Left renal cortex interstitium (tissue), 4 donors: Measurements from ENCODE around the gene NACAD. TPM values are rescaled to one million over a fixed set of nuclear protein-coding genes. Genes with fewer than 3 reads are reported as not detected.

Experiments
- DNase-seq, 4 donors: peaks; one replicate each; pipeline ENCODE4 v3.0.0-alpha.2; 2013; ENCODE audit warnings: low read depth in 4 of 4, low spot score in 2 of 4, missing footprints in 1 of 4
- polyA plus RNA-seq, 4 donors: library from polyadenylated mRNA; unstranded; fragments of 120-200 nt; gene quantifications; one replicate each; pipeline ENCODE4 v1.2.1, GENCODE V29; 2013; ENCODE audit not compliant: insufficient read length in 4 of 4

The NACAD gene
- polyA plus RNA-seq, 4 donors, result 9.6 to 12.3 (median 9.7) TPM

DNA sequence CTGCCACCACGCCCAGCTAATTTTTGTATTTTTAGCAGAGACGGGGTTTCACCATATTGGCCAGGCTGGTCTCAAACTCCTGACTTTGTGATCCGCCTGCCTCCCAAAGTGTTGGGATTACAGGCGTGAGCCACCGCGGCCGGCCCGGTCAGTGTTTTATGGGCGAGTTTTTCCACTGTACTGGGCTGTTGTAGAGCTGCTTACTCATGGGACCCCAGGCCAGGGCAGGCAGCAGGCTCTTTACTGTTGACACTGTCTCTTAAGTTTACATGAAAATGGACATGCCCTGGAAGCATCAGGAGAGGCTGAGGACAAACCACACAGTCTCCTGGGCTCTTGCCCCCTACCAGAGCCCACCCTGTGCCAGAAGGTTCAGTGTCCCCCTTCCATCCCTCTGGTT is 11.2 kb downstream of the NACAD start:
- DNase-seq, result no peak

DNA sequence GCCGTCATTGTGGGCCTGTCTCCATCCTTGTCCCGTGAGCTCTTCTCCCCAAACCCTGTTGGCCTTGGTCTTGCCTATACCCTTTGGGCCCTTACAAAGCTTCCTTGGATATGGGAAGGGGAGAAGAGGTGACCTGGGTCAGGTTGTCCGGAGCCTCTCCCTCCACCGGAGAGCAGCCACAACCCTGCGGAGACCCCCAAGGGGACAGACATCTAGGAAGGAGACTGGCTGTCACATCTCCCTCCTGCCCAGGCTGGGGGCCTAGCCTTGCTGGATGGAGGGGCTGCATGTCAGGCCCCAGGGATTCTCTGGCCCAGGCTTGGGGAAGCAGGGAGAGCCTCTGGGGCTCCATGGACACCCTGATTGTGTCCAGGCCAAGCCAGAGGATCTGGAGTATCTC is 11.8 kb downstream of the NACAD start:
- DNase-seq, result no peak

DNA sequence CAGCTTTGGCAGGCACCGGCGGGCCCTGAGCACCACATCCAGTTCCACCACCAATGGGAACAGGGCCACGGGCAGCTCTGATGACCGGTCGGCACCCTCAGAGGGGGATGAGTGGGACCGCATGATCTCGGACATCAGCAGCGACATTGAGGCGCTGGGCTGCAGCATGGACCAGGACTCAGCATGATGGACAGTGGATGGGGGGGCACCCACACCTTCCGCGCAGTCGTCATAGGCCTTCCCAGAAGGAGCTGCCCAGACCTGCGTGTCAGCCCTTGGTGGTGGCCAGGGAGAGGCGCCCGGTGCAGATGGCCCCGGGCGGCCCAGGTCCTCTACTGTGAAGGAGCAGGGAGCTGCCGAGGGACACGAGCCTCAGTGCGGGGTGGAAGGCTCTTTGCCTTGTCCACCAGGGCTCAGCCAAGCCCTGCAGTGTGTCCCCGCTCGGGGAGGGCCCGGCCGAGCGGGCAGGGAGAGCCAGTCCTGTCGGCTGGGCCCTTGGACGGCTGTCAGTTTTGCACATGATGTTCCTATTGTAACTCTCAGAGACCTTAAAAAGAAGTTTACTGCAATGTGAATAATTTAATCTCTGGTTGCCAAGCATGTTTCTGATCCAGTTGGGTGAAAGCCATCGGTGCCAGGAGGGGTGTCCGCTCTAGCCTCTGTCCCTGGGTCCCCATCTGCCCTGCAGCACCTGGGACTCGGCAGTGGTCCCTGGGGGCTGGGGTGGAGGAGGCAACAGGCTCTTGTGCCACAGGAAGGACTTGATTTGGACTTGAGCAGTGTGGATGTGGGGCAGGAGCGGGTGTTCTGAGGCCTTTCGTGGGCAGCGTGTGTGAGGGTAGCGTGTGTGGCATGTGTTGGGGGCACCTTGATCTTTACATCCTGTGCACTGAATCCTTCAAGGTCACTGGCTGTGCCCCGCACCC is 12.6 kb downstream of the NACAD start:
- DNase-seq, result no peak

DNA sequence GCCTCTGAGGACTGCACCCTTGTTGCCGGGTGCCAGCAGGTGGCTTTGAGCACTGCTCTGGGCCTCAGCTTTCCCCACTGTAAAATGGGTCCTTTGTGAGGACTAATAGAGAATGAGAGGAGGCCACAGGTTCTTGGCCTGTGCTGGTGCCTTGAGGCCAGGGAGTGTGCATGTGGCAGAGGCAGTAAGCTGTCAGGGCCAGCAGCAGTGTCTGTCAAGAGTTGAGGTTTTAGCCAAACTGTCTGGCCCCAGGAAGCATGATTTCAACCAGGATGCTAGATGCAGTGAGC is 13.5 kb downstream of the NACAD start:
- DNase-seq, result no peak

DNA sequence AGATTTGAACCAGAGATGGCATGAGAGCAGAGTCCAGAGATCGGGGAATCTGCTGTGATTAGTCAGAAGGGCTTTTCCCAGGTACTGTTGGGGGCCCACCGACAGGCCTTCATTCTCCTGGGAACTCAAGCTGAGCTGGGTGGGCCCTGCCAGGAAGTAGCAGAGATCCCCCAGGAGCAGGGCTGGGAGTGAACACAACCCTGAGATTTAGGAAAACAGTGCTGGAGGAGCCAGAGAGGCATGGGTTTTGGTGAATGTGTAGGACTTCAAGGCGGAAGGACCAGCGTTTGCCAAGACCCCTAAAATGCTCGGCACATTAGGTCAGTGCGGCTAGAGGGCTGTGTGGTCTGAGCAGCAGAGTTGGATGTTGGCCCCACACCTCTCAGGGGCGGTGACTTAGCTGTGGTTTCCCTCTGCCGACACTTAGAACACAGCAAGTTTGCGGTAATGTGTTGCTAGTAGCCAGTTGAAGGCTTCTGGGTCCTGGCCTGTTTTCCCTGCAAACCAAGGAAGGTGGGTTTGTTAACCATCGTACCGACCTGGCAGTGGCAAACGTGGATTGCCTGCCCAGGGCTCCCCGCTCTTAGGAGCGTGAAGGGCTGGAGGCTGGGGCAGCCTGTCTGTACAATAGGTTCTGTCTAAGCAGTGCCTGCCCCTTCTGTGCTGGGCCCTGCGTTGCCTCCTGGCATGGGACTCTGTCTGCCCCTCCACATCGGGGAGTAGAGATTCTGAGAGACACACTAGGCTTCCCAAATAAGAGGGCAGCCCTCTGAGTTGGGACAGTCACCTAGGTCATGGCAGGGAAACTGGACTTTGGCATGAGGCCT is 14.0 kb downstream of the NACAD start:
- DNase-seq, result no peak

DNA sequence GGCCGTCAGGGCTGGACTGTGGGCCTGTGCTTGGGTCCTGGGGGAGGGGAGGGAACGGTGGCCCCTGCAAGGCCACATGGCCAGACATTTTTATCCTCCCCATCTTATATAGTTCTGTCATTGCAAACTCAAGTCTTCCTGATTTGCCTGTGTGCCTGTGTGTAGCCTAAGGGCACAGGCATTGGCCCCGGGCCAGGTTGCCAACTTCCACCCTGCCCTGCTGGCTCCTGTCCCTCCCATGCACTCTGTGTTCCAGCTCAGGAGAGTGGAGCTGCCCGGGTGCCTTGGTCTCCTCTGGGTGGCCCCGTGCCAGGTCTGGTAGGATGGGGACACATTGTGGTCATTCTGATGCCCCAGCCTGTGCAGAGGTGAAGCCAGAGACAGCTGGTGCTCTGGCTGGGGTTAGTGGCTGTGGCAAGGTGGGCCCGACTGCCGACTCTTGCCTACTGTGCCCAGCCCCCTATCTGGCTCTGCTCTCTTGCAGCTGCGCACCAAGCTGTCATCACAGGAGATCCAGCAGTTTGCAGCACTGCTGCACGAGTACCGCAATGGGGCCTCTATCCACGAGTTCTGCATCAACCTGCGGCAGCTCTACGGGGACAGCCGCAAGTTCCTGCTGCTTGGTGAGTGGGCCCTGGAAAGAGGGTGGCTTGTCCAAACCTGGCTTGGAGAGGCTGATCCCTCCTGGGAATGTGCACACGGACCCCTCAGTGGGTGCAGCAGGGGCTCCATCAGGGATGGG is 14.8 kb downstream of the NACAD start:
- no peak for DNase-seq

DNA sequence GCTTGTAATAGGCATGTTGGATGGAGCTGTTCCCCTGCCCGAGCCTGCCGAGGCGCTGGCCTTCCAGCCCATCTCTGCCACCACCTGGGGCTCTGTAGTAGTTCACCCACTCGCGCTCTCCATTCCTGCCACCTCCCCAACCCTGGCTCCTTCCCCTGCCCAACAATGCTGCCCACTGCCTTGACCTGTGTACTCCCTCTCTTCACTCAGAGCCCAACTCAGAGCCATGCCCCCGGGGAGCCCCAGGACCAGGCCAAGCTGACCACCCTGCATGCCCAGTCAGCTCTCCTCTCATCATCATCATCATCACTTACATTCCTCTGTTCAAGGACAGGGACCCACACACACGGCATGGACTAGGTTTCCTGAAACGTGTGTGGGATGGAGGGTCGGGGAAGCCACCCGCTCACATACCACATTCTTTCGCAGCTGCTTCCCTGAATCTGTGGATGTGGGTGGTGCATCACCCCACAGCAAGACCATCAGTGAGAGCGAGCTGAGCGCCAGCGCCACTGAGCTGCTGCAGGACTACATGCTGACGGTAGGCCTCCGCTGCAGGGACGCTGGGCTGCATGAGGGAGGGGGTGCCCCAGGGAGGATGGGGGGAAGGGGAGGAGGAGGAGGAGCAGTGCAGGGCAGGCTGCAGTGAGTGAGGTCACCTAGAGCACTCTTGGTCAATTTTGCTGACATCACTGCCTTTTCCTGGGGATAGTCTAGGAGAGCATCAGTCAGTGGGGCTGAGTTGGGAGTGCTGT is 15.6 kb downstream of the NACAD start:
- DNase-seq, result no peak

DNA sequence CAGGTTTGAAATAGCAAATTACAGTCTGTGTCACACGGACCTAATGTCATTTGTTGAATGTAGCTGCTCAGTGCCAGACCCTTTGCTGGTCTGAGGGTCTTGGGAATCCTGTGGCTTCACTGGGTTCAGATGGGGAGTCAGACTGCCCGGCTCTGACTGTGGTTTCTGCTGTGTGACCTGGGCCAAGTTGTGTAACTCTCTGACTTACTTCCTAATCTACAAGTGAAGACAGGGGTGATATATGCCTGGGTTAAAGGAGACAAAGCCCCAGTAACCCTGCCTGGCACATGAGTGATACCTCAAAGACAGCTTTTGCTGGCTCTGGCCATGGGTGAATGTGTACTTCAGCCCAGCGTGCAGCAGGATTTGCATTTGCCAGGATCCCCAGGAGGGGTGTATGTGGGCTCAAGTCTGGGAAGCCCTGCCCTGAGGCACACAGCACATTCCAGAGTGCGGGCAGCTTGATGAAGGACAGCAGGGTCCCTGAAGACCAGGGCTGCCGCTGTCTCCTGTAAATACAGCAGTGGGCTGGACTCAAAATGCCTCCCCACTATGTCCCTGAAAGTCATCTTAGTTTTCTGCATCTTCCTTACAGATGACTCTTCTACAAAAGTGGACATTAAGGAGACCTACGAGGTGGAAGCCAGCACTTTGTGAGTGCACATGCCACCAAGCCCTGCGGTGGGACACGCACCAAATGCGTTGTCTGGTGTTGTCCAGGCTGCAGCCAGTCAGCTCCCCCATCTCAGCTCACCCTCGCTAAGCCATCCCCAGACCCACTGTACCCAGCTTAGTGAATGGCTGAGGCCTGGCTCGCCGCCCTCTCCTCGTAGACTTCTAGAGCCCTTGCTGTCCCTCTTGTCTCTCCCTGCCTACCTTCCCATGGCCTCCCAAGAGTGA is 16.4 kb downstream of the NACAD start:
- no peak for DNase-seq

DNA sequence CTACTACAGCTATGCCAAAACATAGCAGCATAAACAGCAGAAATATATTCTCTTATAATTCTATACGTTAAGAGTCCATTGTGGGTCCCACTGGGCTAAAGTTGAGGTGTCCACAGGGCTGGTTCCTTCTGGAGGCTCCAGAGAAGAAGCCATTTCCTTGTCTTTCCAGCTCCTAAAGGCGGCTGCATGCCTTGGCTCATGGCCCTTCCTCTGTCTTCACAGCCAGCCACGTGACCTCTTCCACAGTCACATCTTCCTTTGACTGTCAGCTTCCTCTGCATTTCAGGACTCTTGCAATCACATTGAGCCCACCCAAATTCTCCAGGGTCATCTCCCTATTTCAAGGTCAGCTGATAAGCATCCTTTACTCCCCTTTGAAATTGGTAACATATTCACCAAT is 17.2 kb downstream of the NACAD start:
- no peak for DNase-seq

DNA sequence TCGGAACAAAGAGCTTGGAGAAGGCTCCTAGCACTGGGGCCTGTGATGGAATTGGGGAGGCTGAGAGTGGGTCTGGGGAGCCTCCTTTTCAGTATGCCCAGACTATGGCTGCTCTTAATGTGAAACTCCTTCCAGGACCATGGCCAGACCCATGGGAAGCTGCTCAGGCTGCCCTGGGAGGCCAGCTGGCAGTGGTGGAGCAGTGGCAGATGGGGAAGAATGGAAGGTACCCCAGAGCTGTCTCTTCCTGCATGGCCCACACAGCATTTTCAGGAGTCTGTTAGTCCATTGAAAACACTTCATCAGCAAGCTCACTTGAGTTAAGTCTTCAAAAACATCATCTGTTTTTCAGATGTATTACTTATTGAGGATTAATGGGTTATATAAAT is 18.5 kb downstream of the NACAD start:
- DNase-seq, result no peak

DNA sequence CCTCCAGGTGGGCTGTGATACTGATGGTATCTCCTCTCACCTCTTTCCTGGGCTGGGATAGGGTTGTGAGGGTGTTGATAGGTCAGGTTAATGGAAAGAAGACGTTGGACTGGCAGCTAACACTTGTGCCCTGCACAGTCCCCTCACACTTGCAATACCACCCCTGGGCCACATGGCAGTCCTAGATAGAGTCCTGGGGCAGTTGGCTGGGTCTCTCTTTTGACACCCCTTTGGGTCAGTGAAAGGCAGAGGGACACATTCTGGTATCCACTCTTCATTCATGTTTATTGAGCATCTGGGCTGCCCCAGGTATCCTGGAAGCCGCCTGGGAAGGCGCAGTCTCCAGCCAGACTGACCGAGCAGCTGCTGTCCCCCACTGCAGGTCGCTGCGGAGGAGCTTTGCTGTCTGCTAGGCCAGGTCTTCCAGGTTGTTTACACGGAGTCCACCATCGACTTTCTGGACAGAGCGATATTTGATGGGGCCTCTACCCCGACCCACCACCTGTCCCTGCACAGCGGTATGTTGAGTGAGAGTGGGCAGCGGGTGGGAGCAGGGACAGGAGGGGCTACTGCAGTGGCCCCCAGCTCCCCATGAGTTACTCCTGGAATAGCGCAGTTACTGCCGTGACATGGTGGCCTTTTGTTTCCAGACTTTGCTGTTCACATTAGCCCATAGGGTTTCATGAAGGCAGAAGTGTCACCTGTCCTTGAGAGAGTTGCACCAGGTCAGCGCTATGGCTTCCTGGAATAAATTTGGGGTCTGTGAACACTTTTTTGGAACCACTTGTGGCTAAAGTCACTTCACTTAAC is 19.1 kb downstream of the NACAD start:
- no peak for DNase-seq

DNA sequence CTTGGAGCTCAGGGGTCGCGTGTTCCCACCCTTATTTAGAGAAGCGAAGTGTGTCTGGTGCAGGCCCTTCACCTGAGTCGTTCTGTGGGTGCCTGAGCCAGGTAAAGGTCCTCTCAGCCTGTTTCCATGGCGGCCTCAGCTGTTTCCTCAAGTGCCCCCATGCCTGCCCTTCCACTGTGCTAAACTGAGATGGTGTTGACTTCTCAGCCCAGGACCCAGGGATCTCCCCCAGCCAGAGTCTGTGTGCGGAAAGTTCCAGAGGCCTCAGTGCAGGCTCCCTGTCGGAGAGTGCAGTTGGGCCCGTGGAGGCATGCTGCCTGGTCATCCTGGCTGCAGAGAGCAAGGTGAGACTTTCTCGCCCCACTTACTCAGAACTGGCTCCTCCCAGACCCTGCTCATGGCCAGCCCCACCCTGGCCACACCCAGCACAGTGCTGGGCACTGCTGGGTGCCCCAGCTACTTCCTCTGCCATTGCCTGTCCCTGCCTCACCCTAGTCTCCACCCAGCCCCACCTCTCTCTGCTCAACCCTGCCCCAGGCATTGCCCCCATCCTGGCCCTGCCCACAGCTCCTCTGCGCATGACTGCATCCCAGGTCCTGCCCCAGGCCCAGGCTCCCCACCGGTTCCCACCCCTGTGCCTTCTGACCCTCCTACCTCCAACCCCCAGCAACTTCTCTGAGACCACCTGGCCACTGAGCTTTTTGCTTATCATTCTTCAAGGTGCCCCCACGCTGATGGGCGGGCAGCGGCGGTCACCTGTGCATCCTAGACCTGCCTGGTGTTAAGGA is 20.3 kb downstream of the NACAD start:
- DNase-seq, result no peak

DNA sequence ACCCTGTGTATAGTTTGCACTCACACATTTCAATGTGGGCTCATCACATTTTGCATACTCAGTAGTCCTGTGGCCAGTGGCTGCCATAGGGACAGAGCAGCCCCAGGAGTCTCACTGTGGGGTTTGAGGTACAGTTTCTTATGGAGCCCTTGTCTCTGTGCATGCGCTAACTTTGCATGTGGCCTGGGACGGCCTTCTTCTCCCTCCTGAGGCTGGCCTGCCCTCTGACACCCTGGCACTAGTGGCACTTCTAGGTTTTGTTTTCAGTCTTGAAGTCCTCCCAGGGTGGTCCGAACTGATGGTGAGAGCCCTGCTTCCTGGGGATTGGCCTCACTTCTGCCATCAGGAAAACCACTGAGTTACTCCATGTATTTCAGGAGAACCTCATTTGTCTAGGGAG is 21.2 kb downstream of the NACAD start:
- no peak for DNase-seq

DNA sequence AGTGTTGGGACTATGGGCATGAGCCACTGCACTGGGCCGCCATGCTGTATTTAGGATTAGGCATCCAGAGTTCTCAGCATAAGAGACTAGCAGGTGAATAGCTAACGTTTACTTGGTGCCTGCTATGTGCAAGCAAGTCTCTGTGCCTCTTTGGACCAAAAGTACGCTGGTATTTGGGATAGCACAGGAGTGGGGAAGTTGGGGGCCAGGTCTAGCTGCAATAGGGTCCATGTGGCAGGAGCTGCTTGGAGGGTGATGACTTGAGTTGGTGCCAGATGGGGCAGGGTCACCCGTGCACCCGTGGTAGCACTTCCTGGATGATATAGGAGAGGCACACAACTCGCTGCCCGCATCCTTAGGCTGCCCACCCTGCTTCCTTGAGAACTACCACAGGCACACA is 22.4 kb downstream of the NACAD start:
- DNase-seq, result no peak

DNA sequence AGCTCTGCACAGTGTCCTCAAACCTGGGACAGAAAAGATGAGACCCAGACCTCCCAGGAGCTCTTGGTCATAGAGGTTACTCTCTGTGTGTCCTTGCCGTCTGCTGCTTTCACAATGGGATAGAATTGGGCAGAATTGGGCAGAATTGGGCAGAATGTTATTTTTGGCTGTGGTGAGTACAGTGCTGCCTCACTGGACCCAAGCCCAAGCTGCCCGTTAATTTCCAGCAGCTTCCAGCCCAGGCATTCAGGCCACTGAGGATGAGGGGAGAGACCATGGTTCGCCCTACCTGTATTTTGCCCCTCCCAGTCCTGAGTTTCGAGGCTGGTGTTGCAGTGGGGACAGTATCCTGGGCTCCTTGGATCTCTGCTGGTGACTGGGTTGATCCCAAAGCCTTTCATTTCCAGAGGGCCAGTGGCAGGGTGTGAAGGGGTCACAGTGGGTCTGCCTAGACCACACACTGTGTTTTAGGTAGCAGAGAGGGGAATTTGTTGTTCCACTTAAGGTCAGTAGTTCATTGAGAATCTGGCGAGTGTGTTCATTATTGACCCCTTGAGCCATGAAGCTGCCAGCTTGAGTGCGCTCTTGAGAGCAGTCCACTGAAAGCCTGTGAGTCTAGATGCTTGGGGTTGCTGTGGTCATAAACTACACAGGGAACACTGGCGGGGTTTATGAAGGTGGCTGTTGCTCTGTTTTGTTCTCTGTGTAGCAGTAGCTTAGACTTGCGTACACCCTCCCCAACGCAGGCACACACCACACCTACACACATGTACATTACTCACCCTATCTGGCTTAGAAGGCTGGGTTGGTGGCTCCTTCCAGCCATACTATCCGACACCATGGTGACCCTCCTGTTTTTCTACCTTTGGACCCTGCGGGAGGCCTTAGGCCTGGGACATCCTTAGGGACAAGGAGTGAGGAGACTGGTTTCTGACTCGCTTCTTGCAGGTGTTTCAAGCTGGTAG is 23.5 kb downstream of the NACAD start:
- no peak for DNase-seq

DNA sequence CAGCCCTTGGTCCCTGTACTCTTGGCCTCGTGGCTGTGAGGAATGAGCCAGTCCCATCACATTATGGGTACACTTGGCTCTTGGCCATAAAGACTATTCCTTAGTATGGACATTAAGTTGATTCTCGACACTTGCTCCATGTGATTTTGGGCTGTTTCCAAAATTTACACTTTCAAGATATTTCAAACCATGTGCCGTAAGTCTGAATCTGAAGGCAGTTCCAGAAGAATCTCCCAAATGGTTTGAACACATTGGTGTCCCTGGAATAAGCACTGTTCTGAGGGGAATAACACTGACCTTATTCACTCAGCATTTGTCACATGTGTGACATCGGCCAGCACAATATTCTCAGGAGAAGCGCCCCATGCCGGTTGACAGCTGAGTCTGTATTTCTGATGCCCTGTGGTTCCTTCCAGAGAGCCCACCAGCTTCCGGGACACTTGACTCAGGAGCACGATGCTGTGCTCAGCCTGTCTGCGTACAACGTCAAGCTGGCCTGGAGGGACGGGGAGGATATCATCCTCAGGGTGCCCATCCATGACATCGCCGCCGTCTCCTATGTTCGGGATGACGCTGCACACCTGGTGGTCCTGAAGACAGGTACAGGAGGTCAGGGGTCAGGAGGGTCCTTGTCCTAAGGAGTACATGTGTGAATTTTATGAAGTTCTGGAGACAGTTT is 24.6 kb downstream of the NACAD start:
- DNase-seq, result no peak
